ENCODE data around the gene PTGR3. TPM values are rescaled to one million over a fixed set of nuclear protein-coding genes. Genes with fewer than 3 reads are reported as not detected.

Gene PTGR3
- total RNA-seq, 1 donor from 2014 or later = 26.3 TPM

DNA sequence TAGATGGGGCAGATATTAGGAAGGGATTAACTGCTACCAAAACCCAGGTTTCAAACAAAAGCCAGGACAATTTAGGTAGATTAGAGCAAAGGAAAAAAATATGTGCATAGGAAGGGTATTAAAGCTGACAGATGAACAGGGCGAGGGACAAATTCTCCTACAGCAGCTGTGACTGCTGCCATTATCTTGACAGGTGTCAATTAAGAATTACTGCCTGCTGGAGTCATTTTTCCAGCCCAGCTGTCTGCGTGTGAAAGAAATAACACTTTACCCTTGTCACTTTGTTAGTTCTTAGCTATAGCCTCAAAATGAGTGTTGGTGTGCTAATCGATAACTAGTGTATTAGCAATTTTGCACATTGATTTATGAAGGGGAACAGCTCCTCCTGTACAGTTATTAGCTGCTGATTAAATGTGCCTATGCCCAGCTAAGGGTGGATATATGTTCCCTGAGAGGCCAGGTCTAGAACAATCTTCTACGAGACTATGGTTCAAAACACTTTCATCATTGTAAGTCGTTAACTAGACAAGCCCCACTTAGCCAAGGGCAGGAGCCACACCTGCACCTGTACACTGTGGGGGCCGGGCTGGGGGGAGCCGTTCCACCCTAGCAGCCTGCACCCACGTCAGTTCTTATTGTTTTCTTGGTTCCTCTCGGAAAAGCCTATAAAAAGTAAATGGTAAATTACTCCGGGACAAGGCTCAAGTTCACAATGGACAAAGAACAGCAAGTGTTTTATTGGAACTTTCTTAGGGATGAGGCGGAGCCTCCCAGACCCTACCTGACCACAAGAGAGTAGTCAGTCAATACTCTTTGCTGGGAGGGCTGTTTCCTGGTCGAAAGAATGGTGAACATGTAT lies 9.4 kb upstream of the PTGR3 start:
- Mint-ChIP-seq H3K27me3 (ENCODE audit: unreplicated experiment) (peaks cover 2% of the 10 kb centered on the region), H3K27ac (ENCODE audit: unreplicated experiment) (no peak overlapping the region), H3K36me3 (ENCODE audit: low read depth, unreplicated experiment) (no peaks in the 10 kb centered on the region), H3K9me3 (ENCODE audit: unreplicated experiment) (no peaks in the 10 kb centered on the region), H3K4me1 (ENCODE audit: unreplicated experiment) (peaks cover 7% of the 10 kb centered on the region), H3K4me3 (ENCODE audit: unreplicated experiment) (no peak overlapping the region)
- no peak for DNase-seq (ENCODE audit: low spot score)
- TF ChIP-seq, protein P1, sequence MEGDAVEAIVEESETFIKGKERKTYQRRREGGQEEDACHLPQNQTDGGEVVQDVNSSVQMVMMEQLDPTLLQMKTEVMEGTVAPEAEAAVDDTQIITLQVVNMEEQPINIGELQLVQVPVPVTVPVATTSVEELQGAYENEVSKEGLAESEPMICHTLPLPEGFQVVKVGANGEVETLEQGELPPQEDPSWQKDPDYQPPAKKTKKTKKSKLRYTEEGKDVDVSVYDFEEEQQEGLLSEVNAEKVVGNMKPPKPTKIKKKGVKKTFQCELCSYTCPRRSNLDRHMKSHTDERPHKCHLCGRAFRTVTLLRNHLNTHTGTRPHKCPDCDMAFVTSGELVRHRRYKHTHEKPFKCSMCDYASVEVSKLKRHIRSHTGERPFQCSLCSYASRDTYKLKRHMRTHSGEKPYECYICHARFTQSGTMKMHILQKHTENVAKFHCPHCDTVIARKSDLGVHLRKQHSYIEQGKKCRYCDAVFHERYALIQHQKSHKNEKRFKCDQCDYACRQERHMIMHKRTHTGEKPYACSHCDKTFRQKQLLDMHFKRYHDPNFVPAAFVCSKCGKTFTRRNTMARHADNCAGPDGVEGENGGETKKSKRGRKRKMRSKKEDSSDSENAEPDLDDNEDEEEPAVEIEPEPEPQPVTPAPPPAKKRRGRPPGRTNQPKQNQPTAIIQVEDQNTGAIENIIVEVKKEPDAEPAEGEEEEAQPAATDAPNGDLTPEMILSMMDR (IDR thresholded peaks at IDR 0.05; ENCODE audit: unreplicated experiment) = no peak

DNA sequence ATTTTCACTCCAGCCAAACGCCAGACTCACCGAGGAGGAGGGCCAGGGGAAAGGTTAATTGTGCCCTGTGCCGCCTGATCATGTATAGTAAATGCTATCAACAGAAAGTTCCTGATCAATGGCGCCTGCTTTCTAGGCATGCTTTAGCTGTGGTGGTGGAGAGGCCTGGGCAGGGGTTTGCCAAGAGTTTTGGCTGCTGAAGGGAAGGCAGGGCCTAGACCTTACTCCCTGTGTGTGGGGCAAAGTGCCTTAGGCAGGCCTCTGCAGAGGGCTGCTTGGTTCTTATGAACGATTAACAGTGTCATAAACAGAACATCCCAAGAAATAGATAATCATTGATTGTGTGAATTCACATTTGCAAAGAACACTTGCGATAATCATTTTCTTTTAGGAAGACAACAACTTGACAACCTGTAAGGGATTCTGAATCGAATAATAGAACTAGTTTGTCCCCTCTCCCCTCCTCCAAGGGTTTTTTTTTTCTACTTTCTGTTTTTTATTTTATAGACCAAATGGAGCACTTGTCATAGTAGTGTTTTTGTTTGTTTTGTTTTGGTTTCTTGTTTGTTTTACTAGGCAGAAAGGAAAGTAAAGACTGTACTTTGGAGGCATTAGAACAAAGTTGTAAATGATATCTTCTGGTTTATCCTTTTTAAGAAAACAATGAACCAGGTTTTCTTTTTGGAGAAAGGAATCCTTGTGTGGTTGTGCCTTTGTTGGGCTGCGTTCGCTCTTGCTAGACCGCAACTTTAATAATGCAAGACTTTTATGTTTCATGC lies 8.2 kb upstream of the PTGR3 start:
- Mint-ChIP-seq H3K36me3 (ENCODE audit: low read depth, unreplicated experiment) (peaks cover 4% of the 10 kb centered on the region), H3K4me3 (ENCODE audit: unreplicated experiment) (no peak overlapping the region), H3K9me3 (ENCODE audit: unreplicated experiment) (no peaks in the 10 kb centered on the region), H3K4me1 (ENCODE audit: unreplicated experiment) (peaks cover 15% of the 10 kb centered on the region), H3K27me3 (ENCODE audit: unreplicated experiment) (peaks cover 7% of the 10 kb centered on the region), H3K27ac (ENCODE audit: unreplicated experiment) (no peak overlapping the region)
- DNase-seq (ENCODE audit: low spot score) = no peak
- TF ChIP-seq, protein P1 (IDR thresholded peaks at IDR 0.05; ENCODE audit: unreplicated experiment) = no peak

DNA sequence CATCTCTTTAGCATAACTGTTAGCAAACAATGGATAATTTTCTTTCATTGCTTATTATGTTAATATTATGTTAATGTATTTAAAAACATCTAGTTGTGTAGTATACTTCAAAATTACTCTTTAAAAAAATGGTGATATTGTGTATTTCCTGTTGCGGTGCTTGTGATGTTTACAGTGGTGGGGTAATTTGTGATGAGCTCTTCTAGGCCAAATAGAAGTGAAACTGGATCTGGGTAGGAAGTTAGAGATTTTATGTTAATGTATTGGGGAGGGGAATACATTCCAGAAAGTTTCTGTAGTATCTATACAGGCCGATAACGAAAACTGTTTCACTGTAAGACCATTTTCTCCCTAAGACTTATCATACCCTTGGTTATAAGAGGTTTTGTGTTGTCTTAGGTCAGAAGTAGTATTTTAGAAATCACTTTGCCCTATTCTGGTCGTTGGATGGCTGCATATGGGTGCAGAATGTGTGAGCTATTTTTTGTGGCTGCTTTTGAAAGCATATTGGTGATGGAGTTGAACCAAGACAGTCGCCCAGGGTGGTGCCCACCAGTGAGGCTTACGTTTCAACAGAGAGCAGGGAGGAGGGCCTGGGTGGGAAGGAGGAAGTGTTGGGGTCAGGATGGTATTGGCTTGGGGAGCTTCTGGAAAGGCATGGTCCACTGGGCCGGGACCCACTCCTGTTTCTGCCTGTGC lies 7.4 kb upstream of the PTGR3 start:
- Mint-ChIP-seq H3K4me3 (ENCODE audit: unreplicated experiment) (no peak overlapping the region), H3K36me3 (ENCODE audit: low read depth, unreplicated experiment) (peaks cover 4% of the 10 kb centered on the region), H3K27ac (ENCODE audit: unreplicated experiment) (no peak overlapping the region), H3K9me3 (ENCODE audit: unreplicated experiment) (no peaks in the 10 kb centered on the region), H3K4me1 (ENCODE audit: unreplicated experiment) (peaks cover 15% of the 10 kb centered on the region), H3K27me3 (ENCODE audit: unreplicated experiment) (peaks cover 7% of the 10 kb centered on the region)
- no peak for DNase-seq (ENCODE audit: low spot score)
- TF ChIP-seq, protein P1 (IDR thresholded peaks at IDR 0.05; ENCODE audit: unreplicated experiment) = no peak

DNA sequence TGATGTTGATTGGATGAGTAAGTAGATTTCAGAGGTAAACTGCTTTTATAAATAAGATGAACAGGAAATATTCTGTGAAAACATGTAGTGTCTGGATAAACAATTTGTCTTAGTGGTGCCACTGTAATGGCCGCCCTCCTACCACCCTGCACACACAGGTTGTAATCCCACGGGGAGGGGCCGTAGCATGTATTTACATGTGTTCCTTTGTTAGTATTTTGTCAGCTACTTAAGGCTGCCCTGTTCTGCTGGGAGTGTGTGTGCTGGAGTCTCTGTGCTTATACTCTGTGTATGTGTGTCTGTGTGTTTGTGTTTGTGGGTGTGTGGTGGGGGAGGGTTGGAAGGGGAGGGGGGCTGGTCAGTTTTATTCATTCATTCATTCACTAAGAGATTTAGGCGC lies 6.7 kb upstream of the PTGR3 start:
- no peak overlapping the region for H3K27ac Mint-ChIP-seq (ENCODE audit: unreplicated experiment)
- no peak overlapping the region for H3K4me3 Mint-ChIP-seq (ENCODE audit: unreplicated experiment)
- H3K36me3 Mint-ChIP-seq (ENCODE audit: low read depth, unreplicated experiment) = peaks cover 5% of the 10 kb centered on the region
- TF ChIP-seq, protein P1 (IDR thresholded peaks at IDR 0.05; ENCODE audit: unreplicated experiment) = no peak
- peaks cover 18% of the 10 kb centered on the region for H3K4me1 Mint-ChIP-seq (ENCODE audit: unreplicated experiment)
- H3K9me3 Mint-ChIP-seq (ENCODE audit: unreplicated experiment) = no peaks in the 10 kb centered on the region
- DNase-seq (ENCODE audit: low spot score) = no peak
- H3K27me3 Mint-ChIP-seq (ENCODE audit: unreplicated experiment) = peaks cover 7% of the 10 kb centered on the region
